HCT116 (cell line): ENCODE results near the gene SERGEF.

Experiments used
- ATF3 ChIP-seq: IDR thresholded peaks from 2 replicates; pipeline ENCODE4 v1.6.1; 2012
- CTCF ChIP-seq, 3 experiments: fragments of 200-600 bp in 1 of 3; sonication (generic) in 1 of 3; IDR thresholded peaks in 2 of 3; conservative IDR thresholded peaks in 1 of 3; 2 replicates each; pipeline ENCODE4 v1.5.1; 2012 to 2017; ENCODE audit warnings: low read depth in 2 of 3, low read length in 2 of 3, antibody characterized with exemption in 1 of 3, borderline replicate concordance in 1 of 3, control low read depth in 1 of 3, mild to moderate bottlenecking in 1 of 3, mixed read lengths in 1 of 3, mixed run types in 1 of 3, moderate library complexity in 1 of 3; ENCODE audit not compliant: insufficient read depth in 1 of 3
- EZH2 ChIP-seq: fragments of 200-600 bp; sonication (generic); IDR thresholded peaks from 2 replicates; pipeline ENCODE4 v1.6.1; 2017; ENCODE audit warnings: antibody characterized with exemption, mixed run types
- EZH2phosphoT487 ChIP-seq: fragments of 200-600 bp; IDR thresholded peaks from 2 replicates; pipeline ENCODE4 v1.6.1; 2018; ENCODE audit warnings: antibody characterized with exemption, borderline replicate concordance
- POLR2A ChIP-seq: IDR thresholded peaks from 2 replicates; pipeline ENCODE4 v1.7.0; 2011; ENCODE audit warnings: borderline replicate concordance; ENCODE audit not compliant: insufficient read depth, insufficient read length; ENCODE audit errors: extremely low read depth

- TF ChIP-seq EZH2, result no peak
- no peak for TF ChIP-seq POLR2A
- no peak for TF ChIP-seq CTCF (IDR thresholded peaks at IDR 0.05 in 2 of 3, conservative IDR thresholded peaks at IDR 0.05 in 1 of 3; ENCODE audit: borderline replicate concordance in 1 of 3, insufficient read depth in 1 of 3, low read depth in 2 of 3, low read length in 2 of 3)
- TF ChIP-seq EZH2phosphoT487, result no peak
- TF ChIP-seq ATF3, result no peak
Measured at GRCh38 chr11:17748761-17749721, 263.8 kb downstream of the SERGEF start.
